Heart right ventricle (tissue), 16 donors: ENCODE data around the gene TMEM139. TPM values are rescaled to one million over a fixed set of nuclear protein-coding genes. Genes with fewer than 3 reads are reported as not detected.

Experiments
- ATAC-seq, 8 donors: fragments of 200-7000 bp; cut with Tn5 transposase; one replicate each; pipeline ENCODE4 v1.9.1; 2020; ENCODE audit warnings: mild to moderate bottlenecking in 8 of 8, moderate library complexity in 8 of 8, moderate number of reproducible peaks in 1 of 8
- DNase-seq, 2 donors: peaks; one replicate each; pipeline ENCODE4 v3.0.0-alpha.2; 2020
- H3K27ac ChIP-seq, 10 donors: fragments of 200-600 bp; sonication (generic) in 2 of 10; one replicate each; pipeline versions ENCODE4 v1.5.0 to v1.8.0; 2020 to 2022; ENCODE audit warnings: mild to moderate bottlenecking in 3 of 10
- H3K27me3 ChIP-seq, 7 donors: fragments of 200-600 bp; one replicate each; pipeline ENCODE4 v1.8.0; 2021 to 2022; ENCODE audit warnings: mild to moderate bottlenecking in 2 of 7
- H3K36me3 ChIP-seq, 9 donors: fragments of 200-600 bp; sonication (generic) in 1 of 9; one replicate each; pipeline versions ENCODE4 v1.5.0 to v1.8.0; 2020 to 2022; ENCODE audit warnings: mild to moderate bottlenecking in 2 of 9
- H3K4me1 ChIP-seq, 9 donors: fragments of 200-600 bp; sonication (generic) in 1 of 9; one replicate each; pipeline versions ENCODE4 v1.5.0 to v1.8.0; 2020 to 2022; ENCODE audit warnings: mild to moderate bottlenecking in 4 of 9
- H3K4me3 ChIP-seq, 10 donors: fragments of 200-600 bp; sonication (generic) in 2 of 10; one replicate each; pipeline versions ENCODE4 v1.5.0 to v1.8.0; 2020 to 2022; ENCODE audit warnings: mild to moderate bottlenecking in 7 of 10, moderate library complexity in 2 of 10
- H3K9me3 ChIP-seq, 11 donors: fragments of 200-600 bp in 10 of 11; sonication (generic) in 2 of 11; one replicate each; pipeline versions ENCODE4 v1.5.0 to v1.8.0; 2013 to 2022; ENCODE audit warnings: mild to moderate bottlenecking in 2 of 11, control low read depth in 1 of 11, moderate library complexity in 1 of 11
- WGBS, 2 donors: extraction: QIAGEN DNeasy Blood & Tissue Kit; methylation state at CpG; one replicate each; pipeline ENCODE4 v1.1.7; 2013; ENCODE audit warnings: inconsistent platforms in 1 of 2; 5-methylcytosine and 5-hydroxymethylcytosine counted together
- intact Hi-C, 10 donors: fragments of 100-400 bp; cut with DNase I; formaldehyde crosslinking; loops; one replicate each; pipeline versions ENCODE4 v1.11.1 to v1.14.2; 2022
- polyA plus RNA-seq, 2 donors: library from polyadenylated mRNA; stranded (reverse); fragments of 200-250 nt; gene quantifications; one replicate each; pipeline ENCODE4 v1.2.3, GENCODE V29; 2013
- total RNA-seq, 10 donors: library from RNA; stranded (reverse); fragmentation: NEBNext Ultra II Directional in 3 of 10; extraction: Animal tissue kit (Norgen Biotek cat#: 25700) in 3 of 10; gene quantifications; one replicate each; pipeline versions ENCODE4 v1.2.1 to v1.2.4, GENCODE V29; 2021 to 2023
- TF ChIP-seq, protein P1 (sequence below), 9 donors: fragments of 200-600 bp; sonication (generic) in 2 of 9; IDR thresholded peaks; one replicate each; pipeline versions ENCODE4 v1.5.0 to v1.8.0; 2021 to 2022; ENCODE audit warnings: antibody characterized with exemption in 9 of 9, mild to moderate bottlenecking in 5 of 9, moderate library complexity in 1 of 9
- donor health status: Arrhythmogenic right ventricular cardiomyopathy.
- donor health status: ischemic (EF 13 %, LVEDD 7.1; RV severe dilation, severe dysfunction).
- donor health status: healthy with polysubstance abuse.
- donor health status: DM: no; HTN: yes; CAD: no.
- donor health status: DM: no; HTN: no; CAD: no.
- donor health status: ischemic (EF 25% LVEDD 6.9; RV normal size, moderate dysfunction).
- donor health status: ischemic (EF 25% LVEDD 5.7; RV mildly dilated, moderate dysfunction).
- donor health status: healthy.
- donor health status: DM: yes; HTN: yes; CAD: no.
- donor health status: Ischemic cardiomyopathy.
- donor health status: ischemic (EF 35%, LVEDD 5.7; RV mildly dilated, moderate dysfunction).
- donor health status: nonischemic (EF 11% LVEDD 7.7; RV severe dilation, severe dysfunction).
- donor health status: DM: yes; HTN: yes; CAD: no.
- donor health status: PGD.
- donor health status: ischemic (EF 29% LVEDD 5.4; RV normal size, mild dysfunction).
- donor health status: nonischemic (EF 23%, LVEDD 6.1; RV moderate dilation, normal function).

Gene TMEM139
- total and polyA plus RNA-seq, 12 donors, result 2.6 to 18.0 (median 11.1) TPM

DNA sequence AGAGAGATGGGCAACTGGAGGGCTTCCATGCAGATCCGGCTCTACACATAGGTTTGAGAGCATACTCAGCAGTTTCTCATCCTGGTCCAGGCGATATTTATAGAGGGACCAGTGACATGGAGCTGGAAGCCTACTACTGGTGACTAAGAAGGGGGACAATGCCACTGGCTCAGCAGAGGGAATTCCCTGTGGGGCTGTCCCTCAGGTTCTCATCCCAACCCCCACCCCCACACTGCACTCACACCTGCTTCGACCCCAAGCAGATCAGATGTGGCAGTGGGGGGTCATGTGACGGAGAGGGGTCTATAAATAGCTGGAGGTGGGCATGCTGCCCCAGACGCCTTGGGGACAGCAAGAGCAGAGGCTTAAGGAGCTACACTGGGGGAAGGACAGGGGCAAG, 31.0 kb downstream of the TMEM139 start, which contains the start of gene CLCN1:
TSS of gene CLCN1 (plus strand) at position 336 of the 400 bp plus-strand sequence. CDS start 102 bp downstream, outside the sequence.
- peaks cover 0 to 17% (median 0%) of the 10 kb centered on the region in 9 donors for H3K4me1 ChIP-seq
- intact Hi-C loops, result loop anchor here in 1 of 10 donors (10.0 kb wide), 1 partner anchor 99 kb away; no protein-coding TSS in a partner anchor
- H3K4me3 ChIP-seq, result no peak within 1 kb of the TSS
- no peaks in the 10 kb centered on the region for H3K9me3 ChIP-seq
- TF ChIP-seq, protein P1, sequence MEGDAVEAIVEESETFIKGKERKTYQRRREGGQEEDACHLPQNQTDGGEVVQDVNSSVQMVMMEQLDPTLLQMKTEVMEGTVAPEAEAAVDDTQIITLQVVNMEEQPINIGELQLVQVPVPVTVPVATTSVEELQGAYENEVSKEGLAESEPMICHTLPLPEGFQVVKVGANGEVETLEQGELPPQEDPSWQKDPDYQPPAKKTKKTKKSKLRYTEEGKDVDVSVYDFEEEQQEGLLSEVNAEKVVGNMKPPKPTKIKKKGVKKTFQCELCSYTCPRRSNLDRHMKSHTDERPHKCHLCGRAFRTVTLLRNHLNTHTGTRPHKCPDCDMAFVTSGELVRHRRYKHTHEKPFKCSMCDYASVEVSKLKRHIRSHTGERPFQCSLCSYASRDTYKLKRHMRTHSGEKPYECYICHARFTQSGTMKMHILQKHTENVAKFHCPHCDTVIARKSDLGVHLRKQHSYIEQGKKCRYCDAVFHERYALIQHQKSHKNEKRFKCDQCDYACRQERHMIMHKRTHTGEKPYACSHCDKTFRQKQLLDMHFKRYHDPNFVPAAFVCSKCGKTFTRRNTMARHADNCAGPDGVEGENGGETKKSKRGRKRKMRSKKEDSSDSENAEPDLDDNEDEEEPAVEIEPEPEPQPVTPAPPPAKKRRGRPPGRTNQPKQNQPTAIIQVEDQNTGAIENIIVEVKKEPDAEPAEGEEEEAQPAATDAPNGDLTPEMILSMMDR (IDR thresholded peaks at IDR 0.05), result no peak
- no peak within 1 kb of the TSS for H3K27ac ChIP-seq
- WGBS, 2 donors, result 62 to 69% methylated on average over 5 of the region's 5 CpGs
- no peaks in the 10 kb centered on the region for H3K36me3 ChIP-seq
- ATAC-seq, result no peak
- DNase-seq, result no peak
- no peaks in the 10 kb centered on the region for H3K27me3 ChIP-seq

- H3K27ac ChIP-seq, result no peak overlapping the region
- TF ChIP-seq, protein P1 (IDR thresholded peaks at IDR 0.05), result no peak
- 87 to 90% methylated on average over 4 of the region's 4 CpGs for WGBS, 2 donors
- H3K4me1 ChIP-seq, result peaks cover 0 to 17% (median 0%) of the 10 kb centered on the region in 9 donors
- H3K36me3 ChIP-seq, result no peaks in the 10 kb centered on the region
- H3K4me3 ChIP-seq, result no peak overlapping the region
- DNase-seq, result no peak
- H3K9me3 ChIP-seq, result no peaks in the 10 kb centered on the region
- ATAC-seq, result no peak
- no peaks in the 10 kb centered on the region for H3K27me3 ChIP-seq
- intact Hi-C loops, result loop anchor here in 1 of 10 donors (10.0 kb wide), 1 partner anchor 98 kb away; no protein-coding TSS in a partner anchor
Measured at GRCh38 chr7:143316492-143316891, 31.7 kb downstream of the TMEM139 start.

DNA sequence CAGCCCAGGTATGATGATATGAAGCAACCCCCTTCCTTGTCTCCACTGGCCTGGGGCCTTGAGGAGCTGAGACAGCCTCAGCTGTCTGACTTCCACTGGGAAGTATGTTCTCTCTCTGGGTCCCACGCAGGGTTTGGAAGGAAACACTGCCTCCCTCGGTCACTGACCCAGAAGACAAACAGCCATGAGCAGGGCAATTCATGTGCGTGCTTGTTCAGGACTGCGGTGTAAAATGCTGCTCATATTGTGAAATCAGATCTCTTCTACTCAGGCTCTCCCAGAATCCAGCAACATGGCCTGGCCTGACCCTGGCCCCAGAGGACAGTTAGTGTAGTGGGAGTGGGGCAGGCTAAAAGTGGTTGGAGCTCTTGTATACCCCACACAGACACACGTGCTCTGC, 33.9 kb downstream of the TMEM139 start:
- TF ChIP-seq, protein P1 (IDR thresholded peaks at IDR 0.05), result peak in 2 of 9 donors; percentile 11 to 13
- Histone ChIP-seq H3K36me3 (no peaks in the 10 kb centered on the region), H3K27me3 (no peaks in the 10 kb centered on the region), H3K4me3 (no peak overlapping the region), H3K4me1 (peaks cover 0 to 27% (median 3%) of the 10 kb centered on the region in 9 donors), H3K27ac (peak overlapping the region in 3 of 10 donors; percentile 23 to 61 (median 39)), H3K9me3 (no peaks in the 10 kb centered on the region)
- peak in 1 of 2 donors; percentile 17 for DNase-seq
- 48 to 52% methylated on average over 5 of the region's 5 CpGs for WGBS, 2 donors
- intact Hi-C loops, result loop anchor here in 1 of 10 donors (10.0 kb wide), 1 partner anchor 96 kb away; no protein-coding TSS in a partner anchor
- peak; percentile 35 to 75 (median 50) for ATAC-seq

GRCh38 chr7:143320620-143321019, 35.9 kb downstream of the TMEM139 start:
- TF ChIP-seq, protein P1 (IDR thresholded peaks at IDR 0.05), result no peak
- DNase-seq (no peak), ATAC-seq (no peak)
- H3K4me1 ChIP-seq, result peaks cover 0 to 18% (median 6%) of the 10 kb centered on the region in 9 donors
- intact Hi-C loops, result loop anchor here in 2 of 10 donors (10.0 kb wide), 2 partner anchors 54 to 94 kb away; no protein-coding TSS in a partner anchor
- H3K9me3 ChIP-seq, result no peaks in the 10 kb centered on the region
- H3K27me3 ChIP-seq, result no peaks in the 10 kb centered on the region
- 71 to 76% methylated on average over 9 of the region's 9 CpGs for WGBS, 2 donors
- H3K4me3 ChIP-seq, result no peak overlapping the region
- H3K36me3 ChIP-seq, result no peaks in the 10 kb centered on the region
- H3K27ac ChIP-seq, result no peak overlapping the region
